SIG-M5 treated with dmso at 0.1 percent for 504 hours (cell line): Measurements from ENCODE around the gene TICAM1.
"Not testable (repeated sequence)": the region's sequence is repeated elsewhere in the genome, so short reads cannot be mapped to it uniquely, and the experiment has no call there.

Experiments
- DNase-seq: peaks from one replicate; lab custom pipeline; 2025; ENCODE audit not compliant: unreplicated experiment; lab: John Stamatoyannopoulos, UW

TICAM1 gene

GRCh38 chr19:4831304-4831978 lies at the start of gene TICAM1:
Gene TICAM1 (minus strand): TSS chr19:4831712. CDS start chr19:4818377, 13,335 bp downstream.
- DNase-seq, result peak; percentile 4

GRCh38 chr19:4879041-4879440 lies 47.5 kb upstream of the TICAM1 start:
- no peak for DNase-seq

- DNase-seq, result no peak
Measured at GRCh38 chr19:4878491-4878968, 47.0 kb upstream of the TICAM1 start.

- DNase-seq, result no peak
Measured at GRCh38 chr19:4877753-4878490, 46.4 kb upstream of the TICAM1 start.

- DNase-seq, result no peak
Measured at GRCh38 chr19:4873930-4874329, 42.4 kb upstream of the TICAM1 start.

GRCh38 chr19:4871711-4872110 lies 40.2 kb upstream of the TICAM1 start:
- no peak for DNase-seq

GRCh38 chr19:4870025-4870700 lies 38.7 kb upstream of the TICAM1 start:
- DNase-seq, result peak; percentile 91

- no peak for DNase-seq
Measured at GRCh38 chr19:4868286-4868834, 36.8 kb upstream of the TICAM1 start.

- DNase-seq, result peak; percentile 77
Measured at GRCh38 chr19:4867534-4868285, 36.2 kb upstream of the TICAM1 start, which contains the start of gene PLIN3. Gene PLIN3 (minus strand): TSS chr19:4867667. CDS start chr19:4861394, 6,273 bp downstream.

GRCh38 chr19:4866595-4867424 lies 35.3 kb upstream of the TICAM1 start:
- peak; percentile 39 for DNase-seq

GRCh38 chr19:4861147-4861546 lies 29.6 kb upstream of the TICAM1 start:
- DNase-seq, result no peak

- DNase-seq, result no peak
Measured at GRCh38 chr19:4859697-4860096, 28.2 kb upstream of the TICAM1 start.

- DNase-seq, result not testable (repeated sequence)
Measured at GRCh38 chr19:4856468-4856867, 25.0 kb upstream of the TICAM1 start.

GRCh38 chr19:4853506-4853905 lies 22.0 kb upstream of the TICAM1 start:
- DNase-seq, result not testable (repeated sequence)

- no peak for DNase-seq
Measured at GRCh38 chr19:4852484-4852883, 21.0 kb upstream of the TICAM1 start.

- no peak for DNase-seq
Measured at GRCh38 chr19:4851551-4852290, 20.2 kb upstream of the TICAM1 start.

- DNase-seq, result no peak
Measured at GRCh38 chr19:4849019-4849418, 17.5 kb upstream of the TICAM1 start.

GRCh38 chr19:4847190-4847973 lies 15.9 kb upstream of the TICAM1 start:
- no peak for DNase-seq
